HG03095 (cell line): ENCODE measurements around the gene LILRB3.
"Not testable (repeated sequence)": the region's sequence is repeated elsewhere in the genome, so short reads cannot be mapped to it uniquely, and the experiment has no call there.

ENCODE experiments used
- ATAC-seq: cut with Tn5 transposase; IDR thresholded peaks from one replicate; pipeline ENCODE4 v1.9.1; 2021; ENCODE audit warnings: moderate library complexity; ENCODE audit not compliant: unreplicated experiment

Gene LILRB3

DNA sequence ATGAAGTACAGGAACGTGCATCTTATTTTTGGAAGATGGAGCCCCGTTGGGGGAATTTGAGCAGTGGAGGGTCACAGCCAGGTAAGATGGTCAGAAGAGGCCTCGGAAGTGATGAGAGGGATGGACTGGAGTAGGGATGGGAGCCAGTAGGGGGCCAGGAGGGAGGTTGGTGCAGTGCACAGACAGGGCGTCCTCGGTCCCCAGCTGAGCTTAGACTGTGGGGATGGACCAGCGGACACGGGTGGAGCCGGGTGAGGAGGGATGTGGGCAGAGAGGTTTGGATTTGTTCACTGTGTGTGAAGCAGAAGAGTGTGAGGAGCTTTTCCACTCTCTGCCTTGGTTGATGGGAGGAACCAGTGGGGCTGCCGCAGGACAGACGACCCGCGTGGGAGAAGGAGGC is 11.6 kb downstream of the LILRB3 start:
- no peak for ATAC-seq

DNA sequence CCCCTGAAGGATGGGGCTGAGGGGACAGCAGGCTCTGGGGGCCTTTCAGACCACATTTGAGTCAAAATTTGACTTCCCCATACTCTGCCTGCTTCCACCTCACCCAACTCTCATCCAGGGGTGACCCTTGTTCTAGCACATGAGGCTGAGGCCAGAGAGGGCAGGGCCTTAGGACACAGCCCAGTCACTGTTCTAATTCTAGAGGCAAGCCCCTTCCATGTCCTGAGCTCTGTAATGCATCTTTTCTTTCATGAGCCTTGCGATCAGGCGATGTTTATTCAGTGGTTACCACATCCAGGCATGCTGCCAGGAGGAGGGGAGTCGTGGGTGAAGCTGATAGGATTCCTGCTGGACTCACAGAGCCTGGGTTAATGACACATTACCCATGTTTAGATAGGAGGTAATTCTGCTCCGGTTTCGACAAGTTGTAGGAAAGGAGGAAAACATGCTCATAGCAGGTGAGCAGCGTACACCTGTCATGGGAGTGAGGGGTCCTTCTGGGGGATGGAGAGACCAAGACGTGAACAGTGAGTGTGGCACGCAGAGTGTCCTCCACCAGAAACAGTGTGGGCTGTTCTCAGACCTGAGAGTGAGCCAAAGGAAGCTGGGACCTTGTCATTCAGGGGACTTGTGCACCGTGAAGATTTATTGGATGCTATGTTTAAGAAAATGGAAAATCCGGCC is 12.9 kb downstream of the LILRB3 start:
- no peak for ATAC-seq

DNA sequence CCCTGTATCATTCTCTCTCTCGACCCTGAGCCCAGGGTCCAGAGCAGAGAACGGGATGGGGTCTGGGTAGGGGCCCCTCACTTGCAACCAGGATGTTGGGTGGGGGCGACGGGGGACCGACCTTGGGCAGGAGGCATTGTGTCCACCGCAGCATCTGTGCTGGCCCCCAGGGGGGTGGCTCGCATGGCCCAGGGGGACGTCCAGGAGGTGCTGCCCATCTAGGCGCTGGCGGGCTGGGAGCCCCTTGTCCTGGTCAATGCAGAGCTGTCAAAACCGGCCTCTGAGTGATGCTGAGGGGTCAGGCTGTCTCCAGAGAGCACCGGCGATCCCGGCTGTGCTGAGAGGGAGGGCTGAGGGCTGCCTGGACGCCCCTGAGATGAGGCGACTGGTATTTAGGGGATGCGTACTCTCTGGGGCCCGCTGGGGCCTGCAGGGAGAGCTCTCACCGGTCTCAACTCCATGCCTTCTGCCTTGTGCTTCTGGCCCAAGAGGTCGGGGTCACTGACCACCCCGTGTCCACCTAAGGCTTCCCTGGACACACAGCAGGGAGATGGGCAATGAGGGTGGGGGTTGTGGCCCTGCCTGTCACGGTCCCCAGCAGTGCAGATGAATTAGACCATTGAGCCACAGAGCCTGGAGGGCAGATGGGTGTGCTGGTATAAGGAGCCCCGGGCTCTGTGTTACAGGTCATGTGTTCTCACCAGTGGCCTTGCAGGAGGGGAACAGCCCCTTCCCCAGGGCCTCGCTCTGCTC is 13.6 kb downstream of the LILRB3 start:
- no peak for ATAC-seq

DNA sequence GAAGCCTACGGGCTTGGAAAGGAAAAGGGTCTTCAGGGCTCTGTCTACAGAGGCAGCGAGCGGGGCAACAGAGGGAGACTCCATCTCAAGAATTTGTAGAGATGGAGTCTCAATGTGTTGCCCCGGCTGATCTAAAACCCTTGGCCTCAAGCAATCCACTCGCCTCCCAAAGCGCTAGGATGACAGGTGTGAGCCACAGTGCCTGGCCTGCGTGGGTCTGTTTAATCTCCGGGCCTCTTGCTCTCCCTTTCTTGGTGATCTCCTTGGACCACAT is 14.1 kb downstream of the LILRB3 start:
- no peak for ATAC-seq

DNA sequence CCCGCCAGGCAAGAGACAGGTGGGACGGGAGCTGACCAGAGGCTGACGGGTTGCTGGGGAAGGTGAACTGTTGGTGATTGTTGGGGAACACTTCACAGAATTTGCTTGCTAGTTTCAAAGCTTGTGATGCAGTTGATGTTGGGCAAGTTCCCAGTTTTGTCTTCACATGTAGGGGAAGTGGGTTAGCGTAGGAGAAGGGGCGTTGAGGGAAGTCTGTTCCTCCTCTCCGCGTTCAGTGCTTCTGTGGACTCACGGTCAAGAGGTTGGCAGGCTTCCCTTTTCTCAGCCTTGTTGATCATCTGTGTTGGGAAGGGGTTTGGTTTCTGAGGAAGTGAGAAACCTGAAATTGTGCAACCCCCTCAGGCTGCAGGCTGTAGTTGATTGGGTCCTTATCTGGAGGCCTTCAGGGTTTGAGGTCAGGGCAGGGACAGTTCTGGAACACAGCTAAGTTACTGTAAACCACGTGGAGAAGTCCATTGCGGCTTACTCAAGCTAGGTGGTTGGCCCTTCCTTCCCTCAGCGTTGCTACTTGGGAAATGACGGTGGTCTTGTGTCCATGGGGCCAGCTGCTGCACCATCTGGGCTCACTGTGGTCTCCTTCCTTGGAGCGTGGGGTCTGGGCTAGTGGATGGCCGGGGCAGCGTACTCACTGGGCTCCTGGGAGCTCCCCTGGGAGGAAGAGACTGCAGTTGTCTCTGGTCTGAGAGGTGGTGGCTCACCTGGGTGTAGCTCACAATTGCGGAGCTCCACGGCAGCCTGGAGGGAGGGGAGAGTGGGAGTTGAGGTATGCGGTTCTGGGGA is 14.6 kb downstream of the LILRB3 start:
- peak; percentile 38 for ATAC-seq

DNA sequence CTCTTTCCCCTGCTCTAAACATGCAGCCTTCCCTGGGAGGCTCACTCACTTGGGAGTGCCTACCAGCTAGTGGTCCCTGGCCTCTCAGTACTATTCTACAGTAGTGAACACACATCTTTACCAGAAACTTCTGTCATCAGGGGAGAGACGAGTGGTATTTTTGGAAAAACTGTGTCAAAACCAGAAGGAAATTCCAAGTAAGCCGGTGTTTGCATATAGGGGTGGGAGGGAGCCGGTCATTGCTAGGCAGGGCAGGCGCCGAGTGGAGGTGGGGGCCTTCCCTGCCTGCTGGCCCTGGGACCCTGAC is 15.2 kb downstream of the LILRB3 start:
- ATAC-seq = no peak

DNA sequence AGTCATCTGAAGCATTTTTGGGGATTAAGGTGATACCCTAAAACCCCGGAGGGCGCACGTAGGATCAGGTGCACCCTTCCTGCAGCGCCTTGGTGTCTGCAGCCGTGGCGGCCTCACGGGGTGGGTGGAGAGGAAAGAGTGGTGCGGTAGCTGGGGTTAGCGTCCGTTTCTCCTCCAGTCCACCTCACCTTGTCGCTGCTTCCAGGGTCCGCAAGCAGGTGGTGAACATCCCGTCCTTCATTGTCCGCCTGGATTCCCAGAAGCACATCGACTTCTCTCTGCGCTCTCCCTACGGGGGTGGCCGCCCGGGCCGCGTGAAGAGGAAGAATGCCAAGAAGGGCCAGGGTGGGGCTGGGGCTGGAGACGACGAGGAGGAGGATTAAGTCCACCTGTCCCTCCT is 15.6 kb downstream of the LILRB3 start:
- not testable (repeated sequence) for ATAC-seq

DNA sequence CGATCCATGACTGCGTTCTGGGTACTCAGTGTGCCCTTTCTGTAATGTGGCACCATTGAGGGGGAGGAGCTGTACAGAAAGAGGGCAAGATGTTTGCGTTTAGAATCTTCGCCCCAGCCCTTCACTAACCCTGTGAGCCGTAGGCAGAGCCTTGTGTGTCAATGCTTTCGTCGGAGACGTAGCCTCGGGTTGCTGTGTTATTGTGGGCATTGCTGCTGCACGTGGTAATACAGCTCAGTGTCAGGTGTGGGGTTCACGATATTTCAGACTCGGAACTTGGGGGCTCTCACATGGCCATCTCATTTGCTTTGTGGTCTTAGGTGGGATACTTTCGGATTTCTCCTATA is 16.0 kb downstream of the LILRB3 start:
- no peak for ATAC-seq

DNA sequence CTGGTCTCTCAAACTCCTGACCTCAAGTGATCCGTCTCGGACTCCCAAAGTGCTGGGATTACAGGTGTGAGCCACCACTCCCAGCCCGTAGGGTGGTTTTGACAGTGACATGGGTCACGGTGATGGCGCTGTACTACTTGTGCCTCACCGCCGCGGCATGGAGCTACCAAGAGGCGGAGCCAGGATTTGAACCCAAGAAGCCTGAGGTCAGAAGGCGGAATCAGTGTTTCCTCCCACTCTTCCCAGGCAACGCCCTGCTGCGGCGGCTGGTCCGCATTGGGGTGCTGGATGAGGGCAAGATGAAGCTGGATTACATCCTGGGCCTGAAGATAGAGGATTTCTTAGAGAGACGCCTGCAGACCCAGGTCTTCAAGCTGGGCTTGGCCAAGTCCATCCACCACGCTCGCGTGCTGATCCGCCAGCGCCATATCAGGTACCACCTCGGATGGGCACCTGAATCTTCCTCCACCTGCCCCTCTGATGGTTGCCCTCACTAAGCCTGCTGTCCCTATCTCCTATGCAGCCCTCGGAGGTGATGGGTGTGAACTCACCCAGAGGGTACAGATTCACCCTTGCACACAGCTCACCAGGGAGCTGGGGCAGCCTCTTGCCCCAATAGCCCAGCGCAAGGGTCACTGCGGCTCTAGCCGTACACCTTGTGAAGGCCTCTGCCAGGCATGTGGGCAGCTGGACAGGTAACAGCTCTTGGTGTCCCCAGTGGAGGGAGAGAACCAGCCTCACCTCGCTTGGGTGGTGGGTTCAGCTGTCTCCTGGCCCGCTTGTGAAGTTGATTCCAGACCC is 16.6 kb downstream of the LILRB3 start:
- ATAC-seq = no peak

DNA sequence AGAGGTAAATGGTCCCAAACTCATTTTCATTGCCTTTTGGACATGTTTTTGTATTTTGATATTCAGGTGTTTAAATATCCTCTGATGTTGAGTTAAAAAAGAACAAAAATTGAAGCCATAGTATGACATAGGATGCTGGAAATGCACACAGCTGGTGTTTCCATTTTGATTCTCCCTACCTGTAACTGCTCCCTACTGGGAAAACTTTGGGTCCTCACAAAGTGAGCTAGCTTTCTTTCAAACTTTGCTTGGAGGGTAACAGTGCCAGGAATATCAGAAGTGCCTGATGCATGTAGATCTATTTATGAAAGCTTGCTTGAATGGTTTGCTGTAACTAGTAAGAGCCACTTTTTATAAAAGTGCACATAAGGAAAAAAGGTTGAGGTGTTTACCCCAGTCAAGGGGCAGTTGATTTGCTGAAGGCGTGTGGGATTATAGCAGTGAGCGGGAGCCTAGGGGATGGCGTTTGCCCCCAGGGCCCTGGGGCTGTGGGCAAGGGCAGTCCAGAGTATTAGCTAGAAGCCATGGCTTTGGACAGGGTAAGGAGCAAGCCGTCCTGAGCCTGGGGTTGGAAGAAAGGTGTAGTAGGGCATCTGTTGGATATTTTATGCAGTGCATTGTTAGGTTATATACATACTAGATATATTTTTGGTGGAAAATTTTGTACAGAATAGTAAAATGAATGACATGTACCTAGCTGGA is 17.9 kb downstream of the LILRB3 start:
- no peak for ATAC-seq

DNA sequence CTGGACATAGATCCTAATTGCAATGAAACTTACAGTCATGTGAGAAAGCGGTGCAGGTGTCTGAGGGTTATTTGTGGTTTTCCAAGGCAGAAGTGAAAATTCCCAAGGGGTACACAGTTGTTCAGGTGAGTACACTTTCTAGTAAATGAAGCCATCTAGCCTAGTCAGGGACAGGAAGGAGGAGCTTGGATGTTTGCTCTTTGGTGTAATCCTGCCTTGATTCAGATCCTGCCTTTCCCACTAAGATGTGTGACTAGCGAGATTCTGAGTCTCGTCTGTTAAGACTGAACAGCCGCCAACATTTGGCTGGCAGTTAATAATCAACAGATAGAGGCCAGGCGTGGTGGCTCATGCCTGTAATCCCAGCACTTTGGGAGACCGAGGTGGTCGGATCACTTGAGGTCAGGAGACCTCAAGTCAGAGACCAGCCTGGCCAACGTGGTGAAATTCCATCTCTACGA is 19.6 kb downstream of the LILRB3 start:
- no peak for ATAC-seq

DNA sequence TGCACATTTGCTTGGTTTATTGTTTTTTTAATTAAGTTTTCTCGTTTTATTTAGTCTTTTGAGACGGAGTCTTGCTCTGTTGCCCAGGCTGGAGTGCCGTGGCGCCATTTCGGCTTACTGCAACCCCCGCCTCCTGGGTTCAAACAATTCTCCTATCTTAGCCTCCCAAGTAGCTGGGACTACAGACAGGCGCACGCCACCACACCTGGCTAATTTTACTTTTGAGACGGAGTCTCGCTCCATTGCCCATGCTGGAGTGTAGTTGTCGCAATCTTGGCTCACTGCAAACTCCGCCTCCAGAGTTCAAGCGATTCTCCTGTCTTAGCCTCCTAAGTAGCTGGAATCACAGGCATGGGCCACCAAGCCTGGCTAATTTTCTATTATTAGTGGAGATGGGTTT is 20.8 kb downstream of the LILRB3 start:
- ATAC-seq = no peak

DNA sequence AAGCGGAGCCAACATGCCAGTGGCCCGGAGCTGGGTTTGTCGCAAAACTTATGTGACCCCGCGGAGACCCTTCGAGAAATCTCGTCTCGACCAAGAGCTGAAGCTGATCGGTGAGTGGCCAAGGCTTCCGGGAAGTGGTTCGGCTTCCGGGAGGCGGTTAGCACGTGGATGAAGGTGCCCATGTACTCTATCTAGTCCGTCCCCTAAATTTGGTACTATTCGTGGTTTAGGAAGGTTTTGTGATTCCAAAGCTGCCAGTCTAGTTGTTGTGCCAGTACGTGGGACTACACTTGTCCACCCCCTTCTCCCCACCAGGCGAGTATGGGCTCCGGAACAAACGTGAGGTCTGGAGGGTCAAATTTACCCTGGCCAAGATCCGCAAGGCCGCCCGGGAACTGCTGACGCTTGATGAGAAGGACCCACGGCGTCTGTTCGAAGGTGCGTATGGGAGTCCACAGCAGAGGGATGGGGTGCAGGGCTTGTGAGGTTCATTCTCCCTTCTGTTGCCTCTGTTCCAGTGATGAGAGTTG is 21.6 kb downstream of the LILRB3 start:
- no peak for ATAC-seq

DNA sequence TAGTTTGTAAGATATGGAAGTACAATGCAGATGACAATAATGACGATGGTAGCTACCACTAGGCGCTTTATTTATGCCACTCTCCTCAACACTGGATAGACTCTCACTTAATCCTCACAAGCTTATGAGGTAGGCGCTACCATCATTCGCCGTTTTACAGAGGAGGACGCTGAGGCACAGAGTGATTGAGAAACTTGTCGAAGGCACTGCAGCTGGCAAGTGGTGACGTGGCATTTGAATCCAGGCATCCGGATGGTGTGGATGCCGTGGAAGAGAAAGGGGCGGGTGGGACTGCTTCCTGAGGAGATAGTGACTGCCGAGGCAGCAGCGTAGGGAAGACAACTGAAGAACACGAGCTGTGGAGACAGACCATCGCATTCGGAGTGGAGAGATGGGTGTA is 23.4 kb downstream of the LILRB3 start:
- ATAC-seq = no peak

DNA sequence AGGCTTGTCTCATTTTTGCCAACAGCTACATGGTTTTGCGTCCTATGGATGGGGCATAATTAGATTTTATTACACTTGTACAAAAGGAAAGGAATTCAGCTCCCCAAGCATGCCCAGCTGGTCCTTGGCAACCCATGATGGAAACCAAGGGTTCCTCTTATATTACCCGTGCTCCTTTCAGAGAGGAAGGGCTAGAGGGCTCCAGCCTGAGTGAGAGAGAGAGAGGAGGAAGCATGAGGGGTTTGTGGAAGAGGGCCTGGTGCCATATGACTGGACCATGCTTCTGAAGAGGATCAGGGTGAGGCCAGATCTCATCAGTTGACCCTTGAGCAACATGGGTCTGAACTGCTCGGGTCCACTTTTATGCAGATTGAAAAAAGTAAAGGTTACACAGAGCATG is 25.7 kb downstream of the LILRB3 start:
- no peak for ATAC-seq

DNA sequence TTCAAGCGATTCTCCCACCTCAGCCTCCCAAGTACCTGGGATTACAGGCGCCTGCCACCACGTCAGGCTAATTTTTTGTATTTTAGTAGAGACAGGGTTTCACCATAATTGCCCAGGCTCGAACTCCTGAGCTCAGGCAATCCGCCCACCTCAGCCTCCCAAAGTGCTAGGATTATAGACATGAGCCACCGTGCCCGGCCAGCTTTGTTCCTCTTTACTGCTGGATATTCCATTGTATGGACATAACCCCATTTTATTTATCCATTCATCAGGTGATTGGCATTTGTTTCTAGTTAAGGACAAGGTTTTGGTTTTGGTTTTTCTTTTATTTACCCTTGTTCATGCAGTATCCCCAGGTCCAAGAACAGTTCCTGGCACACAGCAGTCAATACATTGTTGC is 26.3 kb downstream of the LILRB3 start:
- no peak for ATAC-seq

DNA sequence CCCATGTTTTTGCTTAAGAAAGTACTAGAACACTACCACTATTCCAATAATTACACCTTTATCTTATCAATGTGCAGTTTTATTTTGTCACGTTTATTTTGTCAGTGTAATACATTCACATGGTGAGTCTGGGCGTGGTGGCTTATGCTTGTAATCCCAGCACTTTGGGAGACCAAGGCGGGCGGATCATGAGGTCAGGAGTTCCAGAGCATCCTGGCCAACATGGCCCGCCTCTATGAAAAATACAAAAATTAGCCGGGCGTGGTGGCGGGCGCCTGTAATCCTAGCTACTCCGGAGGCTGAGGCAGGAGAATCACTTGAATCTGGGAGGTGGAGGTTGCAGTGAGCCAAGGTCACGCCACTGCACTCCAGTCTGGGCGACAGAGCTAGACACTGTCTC is 28.3 kb downstream of the LILRB3 start:
- ATAC-seq = not testable (repeated sequence)

DNA sequence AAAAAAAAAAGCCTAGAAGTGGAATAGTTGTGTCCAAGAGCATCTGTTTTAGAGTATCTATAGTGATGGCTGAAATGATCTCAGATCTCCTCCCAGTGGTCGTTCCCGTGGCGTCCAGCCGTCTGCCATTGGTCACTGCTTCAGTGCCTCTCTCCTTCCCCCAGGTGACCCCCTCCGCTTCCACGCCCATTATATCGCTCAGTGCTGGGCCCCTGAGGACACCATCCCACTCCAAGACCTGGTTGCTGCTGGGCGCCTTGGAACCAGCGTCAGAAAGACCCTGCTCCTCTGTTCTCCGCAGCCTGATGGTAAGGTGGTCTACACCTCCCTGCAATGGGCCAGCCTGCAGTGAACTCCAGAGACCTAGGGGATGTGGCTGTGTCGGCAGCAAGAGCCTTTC is 29.8 kb downstream of the LILRB3 start:
- no peak for ATAC-seq

DNA sequence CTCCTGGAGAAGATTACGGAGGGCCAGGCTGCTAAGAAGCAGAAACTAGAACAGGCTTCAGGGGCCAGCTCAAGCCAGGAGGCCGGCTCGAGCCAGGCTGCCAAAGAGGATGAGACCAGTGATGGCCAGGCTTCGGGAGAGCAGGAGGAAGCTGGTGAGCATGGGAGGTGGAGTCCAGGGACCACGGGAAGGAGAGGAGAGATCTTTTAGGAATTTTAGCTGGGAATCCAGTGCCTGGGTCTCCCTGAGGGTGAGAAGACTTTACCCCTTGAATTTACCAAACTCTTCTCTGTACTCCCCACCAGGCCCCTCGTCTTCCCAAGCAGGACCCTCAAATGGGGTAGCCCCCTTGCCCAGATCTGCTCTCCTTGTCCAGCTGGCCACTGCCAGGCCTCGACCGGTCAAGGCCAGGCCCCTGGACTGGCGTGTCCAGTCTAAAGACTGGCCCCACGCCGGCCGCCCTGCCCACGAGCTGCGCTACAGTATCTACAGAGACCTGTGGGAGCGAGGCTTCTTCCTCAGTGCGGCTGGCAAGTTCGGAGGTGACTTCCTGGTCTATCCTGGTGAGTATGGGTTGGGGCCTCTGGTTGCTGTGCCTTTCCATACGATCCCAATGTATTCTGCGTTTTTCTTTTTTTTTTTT is 30.9 kb downstream of the LILRB3 start:
- ATAC-seq = no peak
